DOHH2 (cell line): ENCODE results near the gene RHOBTB3.

Experiments
- H3F3A ChIP-seq: fragments of 200-600 bp; sonication (generic), shearing (Covaris generic); 2 replicates; pipeline ENCODE4 v1.6.0; 2016; ENCODE audit warnings: antibody characterized with exemption, mild to moderate bottlenecking; ENCODE audit not compliant: control insufficient read depth, insufficient read depth
- H3K27ac ChIP-seq: fragments of 200-600 bp; sonication (generic); 2 replicates; pipeline ENCODE4 v1.5.1; 2014; ENCODE audit warnings: low read depth, mild to moderate bottlenecking, low read length, moderate library complexity
- H3K27me3 ChIP-seq: fragments of 200-600 bp; sonication (generic); 2 replicates; pipeline ENCODE4 v1.6.1; 2014; ENCODE audit warnings: mild to moderate bottlenecking, low read length, mixed read lengths; ENCODE audit not compliant: control insufficient read depth
- H3K36me3 ChIP-seq: fragments of 200-600 bp; sonication (generic); 2 replicates; pipeline ENCODE4 v1.6.1; 2014; ENCODE audit warnings: mild to moderate bottlenecking, low read length, moderate library complexity, mixed read lengths; ENCODE audit not compliant: control insufficient read depth
- H3K4me1 ChIP-seq: fragments of 200-600 bp; sonication (generic); 2 replicates; pipeline ENCODE4 v1.6.1; 2014; ENCODE audit warnings: mild to moderate bottlenecking, low read length, mixed read lengths; ENCODE audit not compliant: control insufficient read depth
- H3K4me2 ChIP-seq: fragments of 200-600 bp; sonication (generic); 2 replicates; pipeline ENCODE4 v1.6.0; 2014; ENCODE audit warnings: mild to moderate bottlenecking, low read length, moderate library complexity
- H3K4me3 ChIP-seq: fragments of 200-600 bp; sonication (generic); 2 replicates; pipeline ENCODE4 v1.5.1; 2014; ENCODE audit warnings: mild to moderate bottlenecking, low read length, mixed read lengths
- H3K79me2 ChIP-seq: fragments of 200-600 bp; sonication (generic); 2 replicates; pipeline ENCODE4 v1.6.1; 2014; ENCODE audit warnings: mild to moderate bottlenecking, low read length, mixed read lengths; ENCODE audit not compliant: control insufficient read depth
- H3K9me2 ChIP-seq: fragments of 200-600 bp; sonication (generic); replicated peaks from 2 replicates; pipeline ENCODE4 v1.6.1; 2014; ENCODE audit warnings: mild to moderate bottlenecking, low read length, mixed read lengths; ENCODE audit not compliant: control insufficient read depth
- H3K9me3 ChIP-seq: fragments of 200-600 bp; sonication (generic); 2 replicates; pipeline ENCODE4 v1.6.1; 2014; ENCODE audit warnings: antibody characterized with exemption, low read length, mixed read lengths; ENCODE audit not compliant: control insufficient read depth, insufficient read depth
- H4K20me1 ChIP-seq: fragments of 200-600 bp; sonication (generic); 2 replicates; pipeline ENCODE4 v1.6.0; 2014; ENCODE audit warnings: low read depth, mild to moderate bottlenecking, antibody characterized with exemption, low read length, moderate library complexity; ENCODE audit not compliant: control insufficient read depth, insufficient read depth
- EZH2phosphoT487 ChIP-seq: fragments of 200-600 bp; sonication (generic); IDR thresholded peaks from 2 replicates; pipeline ENCODE4 v1.6.1; 2017; ENCODE audit warnings: borderline replicate concordance, mild to moderate bottlenecking, antibody characterized with exemption, low read length, moderate library complexity, mixed read lengths
- TF ChIP-seq, protein P1 (sequence below): fragments of 200-600 bp; sonication (generic); IDR thresholded peaks from one replicate; pipeline ENCODE4 v1.5.1; 2014; ENCODE audit warnings: antibody characterized with exemption, mild to moderate bottlenecking, low read depth, low read length; ENCODE audit not compliant: poor library complexity, severe bottlenecking

The RHOBTB3 gene

GRCh38 chr5:95801961-95802360, 70.8 kb downstream of the RHOBTB3 start:
- Histone ChIP-seq H4K20me1 (no peaks in the 10 kb centered on the region), H3K27ac (no peak overlapping the region), H3K4me2 (no peak overlapping the region), H3K79me2 (no peaks in the 10 kb centered on the region), H3K4me3 (no peak overlapping the region), H3K36me3 (no peaks in the 10 kb centered on the region), H3K9me3 (no peaks in the 10 kb centered on the region), H3K27me3 (no peaks in the 10 kb centered on the region), H3K9me2 (no peaks in the 10 kb centered on the region), H3F3A (no peaks in the 10 kb centered on the region), H3K4me1 (no peaks in the 10 kb centered on the region)
- TF ChIP-seq, protein P1, sequence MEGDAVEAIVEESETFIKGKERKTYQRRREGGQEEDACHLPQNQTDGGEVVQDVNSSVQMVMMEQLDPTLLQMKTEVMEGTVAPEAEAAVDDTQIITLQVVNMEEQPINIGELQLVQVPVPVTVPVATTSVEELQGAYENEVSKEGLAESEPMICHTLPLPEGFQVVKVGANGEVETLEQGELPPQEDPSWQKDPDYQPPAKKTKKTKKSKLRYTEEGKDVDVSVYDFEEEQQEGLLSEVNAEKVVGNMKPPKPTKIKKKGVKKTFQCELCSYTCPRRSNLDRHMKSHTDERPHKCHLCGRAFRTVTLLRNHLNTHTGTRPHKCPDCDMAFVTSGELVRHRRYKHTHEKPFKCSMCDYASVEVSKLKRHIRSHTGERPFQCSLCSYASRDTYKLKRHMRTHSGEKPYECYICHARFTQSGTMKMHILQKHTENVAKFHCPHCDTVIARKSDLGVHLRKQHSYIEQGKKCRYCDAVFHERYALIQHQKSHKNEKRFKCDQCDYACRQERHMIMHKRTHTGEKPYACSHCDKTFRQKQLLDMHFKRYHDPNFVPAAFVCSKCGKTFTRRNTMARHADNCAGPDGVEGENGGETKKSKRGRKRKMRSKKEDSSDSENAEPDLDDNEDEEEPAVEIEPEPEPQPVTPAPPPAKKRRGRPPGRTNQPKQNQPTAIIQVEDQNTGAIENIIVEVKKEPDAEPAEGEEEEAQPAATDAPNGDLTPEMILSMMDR = no peak
- no peak for TF ChIP-seq EZH2phosphoT487

DNA sequence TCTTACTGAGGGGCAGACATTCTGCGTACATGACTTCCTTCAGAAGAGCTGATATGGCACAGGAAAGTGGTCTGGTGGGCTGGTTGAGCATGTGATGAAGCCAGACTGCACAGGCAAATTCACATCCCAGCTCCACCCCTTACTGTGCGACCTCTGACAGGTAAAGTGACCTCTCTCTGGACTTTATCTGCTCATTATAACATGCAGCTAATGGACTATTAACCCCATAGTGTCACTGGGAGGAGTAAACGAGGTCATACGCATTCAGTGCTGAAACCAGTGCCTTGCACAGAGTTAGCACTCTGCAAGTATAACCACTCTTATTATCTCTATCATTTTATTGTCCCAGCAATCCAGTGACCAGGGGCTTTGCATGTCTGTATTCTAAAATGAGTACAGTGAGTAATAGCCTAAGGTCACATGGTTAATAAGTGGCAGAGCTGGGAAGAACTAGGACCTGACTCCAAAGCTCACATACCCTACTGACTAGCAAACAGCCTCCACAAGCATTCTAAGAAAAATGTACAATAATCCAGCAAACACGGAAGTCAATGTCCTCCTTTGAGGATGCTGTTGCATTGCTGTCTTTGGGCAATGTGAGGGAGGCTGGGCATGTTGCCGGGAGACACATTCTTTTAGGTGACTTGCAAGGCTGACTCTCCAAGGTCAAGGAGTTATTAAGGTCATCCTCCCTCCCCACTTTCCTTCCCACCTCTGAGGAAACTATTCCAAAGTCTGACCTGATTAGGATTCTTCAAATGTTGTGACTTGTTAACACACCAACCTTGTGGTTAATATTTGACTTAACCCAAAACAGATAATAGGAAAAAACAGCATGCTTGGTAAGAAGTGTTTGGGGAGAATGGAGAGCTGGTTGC, 72.4 kb downstream of the RHOBTB3 start:
- Histone ChIP-seq H4K20me1 (no peaks in the 10 kb centered on the region), H3K9me3 (no peaks in the 10 kb centered on the region)
- TF ChIP-seq, protein P1 = no peak
- TF ChIP-seq EZH2phosphoT487 = no peak

GRCh38 chr5:95804736-95805539, 73.8 kb downstream of the RHOBTB3 start:
- Histone ChIP-seq H3K27ac (no peak overlapping the region), H3K36me3 (no peaks in the 10 kb centered on the region), H3F3A (0 out of 2 replicates have a peak, but pooled peaks cover 3% of the 10 kb centered on the region), H4K20me1 (no peaks in the 10 kb centered on the region), H3K79me2 (no peaks in the 10 kb centered on the region), H3K4me3 (no peak overlapping the region), H3K4me2 (no peak overlapping the region), H3K9me3 (no peaks in the 10 kb centered on the region), H3K4me1 (peaks cover 24% of the 10 kb centered on the region), H3K27me3 (no peaks in the 10 kb centered on the region), H3K9me2 (no peaks in the 10 kb centered on the region)
- TF ChIP-seq, protein P1 = no peak
- TF ChIP-seq EZH2phosphoT487 = no peak

More for the DNA sequence above, 72.4 kb downstream of the RHOBTB3 start:
- Histone ChIP-seq H3K36me3 (no peaks in the 10 kb centered on the region), H3K4me3 (no peak overlapping the region), H3K79me2 (no peaks in the 10 kb centered on the region), H3K4me1 (peaks cover 11% of the 10 kb centered on the region), H3K27ac (no peak overlapping the region), H3K4me2 (no peak overlapping the region), H3F3A (0 out of 2 replicates have a peak, but pooled peaks cover 2% of the 10 kb centered on the region), H3K9me2 (no peaks in the 10 kb centered on the region), H3K27me3 (no peaks in the 10 kb centered on the region)
